GDM1 (cell line): ENCODE measurements around the gene ROR1.

Experiments
- DNase-seq: peaks from one replicate; lab custom pipeline; 2025; lab: John Stamatoyannopoulos, UW

The ROR1 gene

DNA sequence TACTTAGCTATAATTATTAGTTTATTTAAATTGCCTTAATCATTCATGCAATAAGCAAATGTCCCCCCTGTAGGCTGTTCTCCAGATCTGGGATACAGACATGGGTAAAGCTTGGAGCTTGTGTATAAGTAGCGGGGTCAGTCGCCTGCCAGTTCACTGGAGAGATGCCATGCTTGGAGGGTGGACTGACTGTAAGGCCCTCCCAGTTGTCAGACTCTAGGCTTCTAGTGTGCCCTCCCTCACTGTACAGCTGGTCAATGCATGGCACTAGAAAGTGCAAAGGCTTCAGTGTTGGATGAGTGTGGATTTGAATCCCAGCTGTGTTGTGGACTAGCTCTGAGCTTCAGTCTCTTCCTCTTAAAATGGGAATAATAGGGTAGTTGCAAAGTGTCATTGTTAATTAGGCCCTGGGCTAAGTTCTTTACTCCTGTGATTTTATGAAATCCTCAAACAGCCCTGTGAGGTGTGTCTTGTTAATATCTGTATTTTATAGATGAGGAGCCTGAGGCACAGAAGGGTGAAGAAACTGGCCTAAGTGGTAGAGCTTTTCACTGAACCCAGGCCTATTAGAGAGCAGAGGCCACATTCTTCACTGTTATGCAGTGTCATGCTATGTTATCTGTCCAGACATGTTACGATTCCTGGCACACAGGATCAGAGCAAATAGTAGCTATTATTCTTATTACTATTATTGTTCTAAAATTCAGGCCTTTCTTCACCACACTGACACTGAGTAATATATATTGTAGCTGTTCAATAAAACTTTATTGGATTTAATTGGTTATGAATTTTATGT lies 85.9 kb downstream of the ROR1 start:
- no peak for DNase-seq

DNA sequence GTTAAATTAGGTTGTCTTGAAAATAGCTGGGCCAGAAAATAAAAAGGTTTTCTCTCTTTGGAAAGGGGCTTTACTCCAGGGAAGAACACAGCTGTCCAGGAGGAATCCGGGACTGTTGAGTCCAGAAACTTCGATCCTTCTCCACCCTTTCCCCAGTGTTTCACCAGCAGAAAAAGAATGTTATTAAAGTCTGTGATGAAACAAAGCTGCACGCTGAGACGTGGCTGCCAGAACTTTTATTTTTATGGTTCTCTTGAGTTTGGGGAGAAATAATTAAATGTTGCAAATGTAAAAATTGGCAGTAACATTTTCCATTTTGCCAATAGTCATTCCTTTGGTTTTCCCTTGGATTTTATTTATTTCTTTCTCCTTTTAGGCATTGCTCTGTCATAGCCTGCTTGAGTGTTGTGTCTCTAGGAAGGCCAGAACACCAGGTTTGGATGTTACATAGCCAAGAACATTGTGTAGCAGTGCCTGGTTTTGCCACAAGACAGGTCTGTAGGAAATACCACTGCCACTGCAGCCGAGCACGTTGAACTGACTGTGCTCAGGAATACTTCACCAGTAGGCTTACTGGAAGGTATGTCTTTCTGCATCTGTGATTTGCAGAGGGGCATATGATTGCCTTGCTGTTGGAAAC lies 87.4 kb downstream of the ROR1 start:
- DNase-seq = no peak

- DNase-seq = no peak
These were observed 89.3 kb downstream of the ROR1 start for GRCh38 chr1:63863145-63863544.

- no peak for DNase-seq
These were observed 90.4 kb downstream of the ROR1 start for GRCh38 chr1:63864224-63864641.

DNA sequence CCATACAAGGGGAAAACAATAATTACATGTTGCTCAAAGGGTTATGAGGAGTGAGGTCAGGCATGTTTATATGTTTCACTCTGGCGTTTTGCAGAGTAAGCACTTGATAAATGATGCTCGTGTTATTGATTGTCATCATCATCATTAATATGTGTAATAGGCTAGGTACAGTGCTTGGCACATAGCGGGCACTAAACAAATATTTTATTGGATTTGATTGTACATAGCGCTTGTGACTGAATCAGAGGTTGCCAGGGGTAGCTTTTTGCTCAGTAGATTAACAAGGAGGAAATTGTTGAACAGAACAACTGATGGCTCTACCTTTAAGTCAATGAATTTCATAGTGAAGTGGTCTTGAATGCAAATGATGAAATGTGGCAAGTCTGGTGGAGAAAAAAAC lies 91.7 kb downstream of the ROR1 start:
- no peak for DNase-seq

- DNase-seq = no peak
These were observed 92.3 kb downstream of the ROR1 start for GRCh38 chr1:63866084-63866483.

DNA sequence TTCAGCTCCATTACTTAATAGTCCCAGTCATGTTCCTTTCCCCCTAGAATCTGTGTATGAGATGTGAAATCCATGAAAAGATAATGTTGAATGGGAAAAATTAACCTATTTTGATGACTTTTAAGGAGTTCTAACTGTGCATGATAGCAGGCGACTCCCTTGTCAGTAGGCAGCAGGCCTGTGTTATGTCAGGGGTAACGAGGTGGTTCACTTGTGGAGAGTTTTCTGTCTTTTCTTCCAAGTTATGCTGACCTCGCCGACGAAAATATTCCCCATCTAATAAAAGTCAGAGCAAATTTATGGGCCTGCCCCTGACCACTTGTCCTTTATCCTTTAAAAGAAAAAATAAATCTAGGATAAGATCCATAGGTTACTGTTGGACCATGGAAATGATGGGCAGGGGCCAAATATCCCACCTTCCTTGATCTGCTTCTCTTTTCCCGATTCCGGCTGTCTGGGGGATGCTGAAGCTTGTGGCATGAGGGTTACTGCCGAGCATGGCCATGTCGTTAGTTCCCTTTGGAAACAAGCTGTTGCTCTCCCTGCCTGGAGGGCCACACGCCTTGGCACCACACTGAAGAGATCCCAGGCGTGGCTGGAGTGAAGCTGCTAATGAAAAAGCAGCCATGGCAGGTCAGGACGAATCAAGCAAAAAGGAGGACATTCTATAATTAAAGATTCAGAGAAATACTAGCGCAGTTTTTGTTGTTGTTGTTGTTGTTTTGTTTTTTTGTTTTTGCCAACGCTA lies 93.8 kb downstream of the ROR1 start:
- no peak for DNase-seq

- DNase-seq = no peak
These were observed 94.5 kb downstream of the ROR1 start for GRCh38 chr1:63868268-63868781.

DNA sequence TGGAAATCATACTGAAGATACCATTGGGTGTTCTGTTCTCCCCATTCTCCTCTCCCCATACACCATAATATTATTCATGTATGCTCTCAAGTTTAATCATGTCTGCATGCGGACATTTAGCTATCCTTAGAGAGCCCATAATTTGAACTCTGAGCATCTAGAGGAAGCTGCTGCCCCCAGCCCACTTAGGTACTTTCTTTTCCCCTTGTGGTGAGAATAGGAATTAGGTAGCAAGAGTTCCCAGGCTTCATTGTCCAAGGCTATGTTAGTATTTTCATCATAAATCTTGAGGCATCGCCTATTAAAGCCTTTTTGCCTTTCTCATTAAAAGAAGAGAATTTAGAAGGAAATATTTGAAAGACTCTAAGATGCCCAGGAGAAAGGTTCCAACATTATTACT lies 96.3 kb downstream of the ROR1 start:
- DNase-seq = no peak

- DNase-seq = no peak
These were observed 97.6 kb downstream of the ROR1 start for GRCh38 chr1:63871463-63871862.

DNA sequence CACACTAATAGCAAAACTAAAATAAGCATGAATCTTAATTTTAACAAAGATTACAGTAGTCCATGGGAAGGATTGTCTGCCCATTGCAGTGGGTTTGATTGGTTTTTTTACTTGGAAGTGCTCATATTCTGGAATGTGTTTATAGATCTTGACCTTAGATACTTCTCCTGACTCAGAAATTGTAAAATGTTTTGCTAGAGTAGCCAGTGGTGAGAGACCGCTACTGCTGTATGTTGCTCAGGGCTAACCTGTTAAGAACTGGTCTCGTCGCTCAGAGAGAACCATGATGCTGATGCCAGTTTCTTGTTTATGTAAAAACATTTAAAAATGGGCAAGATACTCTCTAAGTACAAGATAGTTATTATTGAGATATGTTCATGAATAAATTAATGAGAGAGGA lies 99.9 kb downstream of the ROR1 start:
- no peak for DNase-seq

DNA sequence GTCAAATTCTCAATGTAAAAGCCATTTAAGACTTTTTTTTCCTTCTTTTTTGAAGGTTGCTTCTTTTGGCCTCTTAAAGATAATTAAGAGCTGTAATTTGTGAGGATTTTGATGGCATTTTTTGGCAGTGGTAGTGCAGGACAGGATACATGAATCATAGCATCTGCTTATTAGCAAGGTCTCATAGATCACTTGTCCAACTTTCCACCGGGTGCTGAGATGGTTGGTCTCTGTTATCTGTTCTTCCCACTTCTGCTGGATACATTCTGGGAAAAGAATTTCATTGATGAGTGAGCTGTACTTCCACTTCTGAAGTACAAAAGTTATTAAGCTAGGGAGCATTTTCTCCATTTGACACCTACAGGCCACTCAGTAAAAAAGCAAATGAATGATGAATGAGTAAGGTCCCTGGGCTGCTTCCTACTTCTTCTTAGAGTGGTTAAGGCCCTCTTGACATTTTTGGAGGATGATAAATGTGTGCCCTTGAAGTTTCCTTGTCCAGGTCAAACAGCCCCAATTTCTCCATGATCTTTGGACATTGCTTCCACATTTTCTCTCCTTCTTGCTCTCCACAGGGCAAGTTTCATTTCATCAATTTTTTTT lies 100.6 kb downstream of the ROR1 start:
- no peak for DNase-seq

DNA sequence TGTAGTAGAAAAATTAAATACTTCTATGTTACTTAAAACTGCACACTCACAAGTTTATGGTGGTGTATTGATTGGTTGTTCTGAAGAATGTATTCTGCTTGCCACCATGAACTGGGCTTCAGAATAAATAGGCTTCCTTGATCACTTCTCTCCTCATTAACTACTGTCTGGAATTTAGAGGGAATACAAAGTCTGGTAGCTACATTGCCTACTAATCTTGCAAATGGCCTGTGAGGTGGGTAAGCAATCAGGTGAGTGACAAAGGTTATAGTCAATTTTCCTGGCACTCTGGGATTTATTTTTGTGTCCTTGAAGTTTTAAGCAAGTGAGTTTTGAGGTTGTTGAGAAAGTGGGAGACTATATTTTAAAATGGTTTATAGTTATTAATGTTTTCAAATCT lies 101.8 kb downstream of the ROR1 start:
- no peak for DNase-seq

GRCh38 chr1:63877021-63877767 lies 103.4 kb downstream of the ROR1 start:
- no peak for DNase-seq

DNA sequence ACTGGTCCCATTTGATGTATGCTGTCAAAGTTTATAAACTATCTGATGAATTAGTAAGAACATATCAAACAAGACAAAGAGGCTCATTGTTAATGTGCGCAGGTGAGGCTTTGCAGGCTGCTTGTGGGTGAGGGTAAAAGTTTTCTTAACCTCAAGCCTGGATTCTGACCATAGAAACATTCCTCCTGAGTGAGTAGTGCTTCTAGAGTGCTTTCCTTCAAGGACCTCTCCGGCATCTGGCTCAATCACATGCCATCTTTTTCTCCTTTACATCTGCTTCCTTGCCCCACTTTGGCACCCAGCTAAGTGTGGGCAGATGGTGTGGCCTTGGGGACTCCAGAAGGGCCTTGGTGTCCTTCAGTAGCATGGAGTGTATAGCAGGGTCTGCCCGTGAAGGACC lies 104.0 kb downstream of the ROR1 start:
- no peak for DNase-seq

GRCh38 chr1:63878932-63879331 lies 105.1 kb downstream of the ROR1 start:
- no peak for DNase-seq

- no peak for DNase-seq
These were observed 107.2 kb downstream of the ROR1 start for GRCh38 chr1:63880958-63881576.

DNA sequence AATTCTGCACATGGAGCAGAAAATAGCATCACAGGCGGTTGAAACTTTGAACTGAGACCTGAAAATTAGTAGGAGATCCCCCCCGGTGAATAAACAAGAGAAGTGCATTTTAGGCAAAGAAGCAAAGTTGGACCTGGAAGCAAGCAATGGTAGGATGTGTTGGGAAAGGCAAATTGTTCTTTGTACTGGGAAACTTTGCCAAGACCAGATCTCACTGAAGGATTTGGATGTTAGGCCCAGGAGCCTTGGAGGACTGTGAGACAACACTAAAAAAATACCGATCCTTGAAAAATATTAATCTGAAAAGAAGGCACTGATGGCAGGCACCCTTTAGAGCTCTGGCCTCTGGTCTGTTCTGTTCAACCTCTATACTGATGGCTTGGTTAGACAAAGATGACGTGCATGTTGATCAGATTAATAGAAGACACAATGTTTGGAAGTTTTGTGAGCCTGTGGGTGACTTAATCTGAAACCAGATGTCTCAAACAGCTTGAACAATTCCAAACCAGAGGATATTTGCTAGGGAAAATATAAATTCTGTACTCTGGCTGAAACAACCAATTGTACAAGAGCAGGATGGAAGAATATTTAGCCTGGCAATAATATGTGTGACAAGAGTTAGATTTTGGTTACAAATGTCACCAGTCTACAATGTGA lies 108.4 kb downstream of the ROR1 start:
- DNase-seq = no peak

DNA sequence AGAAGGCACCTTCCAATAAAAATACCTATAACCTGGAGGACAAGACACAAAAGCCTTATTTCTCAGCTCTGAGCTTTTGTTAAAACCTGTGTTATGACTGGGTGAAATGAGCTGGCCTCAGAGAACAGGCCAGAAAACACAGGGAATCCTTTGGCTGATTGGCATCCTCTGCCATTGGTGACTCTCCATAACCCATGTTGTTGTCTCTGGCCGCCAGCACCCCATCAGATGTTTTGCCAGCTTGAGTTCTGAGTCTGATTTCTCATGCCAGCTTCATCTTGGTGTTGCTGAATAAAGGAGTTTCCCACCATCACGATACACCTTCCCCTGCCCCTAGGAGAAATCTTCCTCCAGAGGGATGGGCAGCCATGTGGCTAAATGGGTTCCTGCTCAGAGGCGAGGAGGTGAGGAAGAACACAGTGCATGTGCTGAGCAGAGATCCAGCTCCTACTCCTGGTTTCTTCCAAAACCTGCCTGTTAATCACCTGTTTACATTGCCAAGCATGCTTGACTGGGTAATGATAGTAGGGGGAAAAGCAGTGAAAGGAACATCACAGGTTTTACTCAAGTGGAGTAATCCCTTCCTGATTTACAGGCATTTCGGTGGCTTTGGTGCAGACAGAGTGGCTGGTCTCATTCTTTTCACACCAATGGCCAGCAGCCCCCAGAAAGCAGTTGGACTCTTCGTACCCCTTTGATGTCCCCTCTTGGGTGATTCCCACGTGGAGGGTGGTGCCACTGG lies 109.8 kb downstream of the ROR1 start:
- no peak for DNase-seq

GRCh38 chr1:63884486-63884885 lies 110.7 kb downstream of the ROR1 start:
- DNase-seq = no peak
